HG03354 (cell line): ENCODE results near the gene SEPTIN5.
"Not testable (repeated sequence)": the region's sequence is repeated elsewhere in the genome, so short reads cannot be mapped to it uniquely, and the experiment has no call there.

Source experiments
- ATAC-seq: cut with Tn5 transposase; IDR thresholded peaks from one replicate; pipeline ENCODE4 v1.9.1; 2021; ENCODE audit warnings: mild to moderate bottlenecking; ENCODE audit not compliant: unreplicated experiment, poor library complexity, severe bottlenecking

The SEPTIN5 gene

GRCh38 chr22:19718456-19719049 lies 4.2 kb downstream of the SEPTIN5 start:
- ATAC-seq = no peak

- no peak for ATAC-seq
Measured at GRCh38 chr22:19719050-19719482, 4.8 kb downstream of the SEPTIN5 start.

- ATAC-seq = no peak
Measured at GRCh38 chr22:19719488-19720021, 5.3 kb downstream of the SEPTIN5 start.

DNA sequence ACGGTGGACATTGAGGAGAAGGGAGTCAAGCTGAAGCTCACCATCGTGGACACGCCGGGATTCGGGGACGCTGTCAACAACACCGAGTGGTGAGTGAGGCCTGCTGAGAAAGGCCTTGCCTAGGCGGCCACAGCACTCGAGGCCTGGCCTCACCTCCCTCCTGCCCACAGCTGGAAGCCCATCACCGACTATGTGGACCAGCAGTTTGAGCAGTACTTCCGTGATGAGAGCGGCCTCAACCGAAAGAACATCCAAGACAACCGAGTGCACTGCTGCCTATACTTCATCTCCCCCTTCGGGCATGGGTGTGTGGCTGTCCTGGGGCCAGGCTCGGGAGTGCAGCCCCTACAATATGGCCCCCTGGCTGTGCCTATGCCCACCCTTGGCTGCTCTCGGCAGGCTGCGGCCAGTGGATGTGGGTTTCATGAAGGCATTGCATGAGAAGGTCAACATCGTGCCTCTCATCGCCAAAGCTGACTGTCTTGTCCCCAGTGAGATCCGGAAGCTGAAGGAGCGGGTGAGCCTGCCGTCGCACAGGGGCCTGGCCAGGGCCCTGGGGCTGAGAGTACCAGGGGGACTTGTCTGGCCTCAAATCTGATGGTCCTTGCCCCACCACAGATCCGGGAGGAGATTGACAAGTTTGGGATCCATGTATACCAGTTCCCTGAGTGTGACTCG lies 6.0 kb downstream of the SEPTIN5 start:
- ATAC-seq = no peak

DNA sequence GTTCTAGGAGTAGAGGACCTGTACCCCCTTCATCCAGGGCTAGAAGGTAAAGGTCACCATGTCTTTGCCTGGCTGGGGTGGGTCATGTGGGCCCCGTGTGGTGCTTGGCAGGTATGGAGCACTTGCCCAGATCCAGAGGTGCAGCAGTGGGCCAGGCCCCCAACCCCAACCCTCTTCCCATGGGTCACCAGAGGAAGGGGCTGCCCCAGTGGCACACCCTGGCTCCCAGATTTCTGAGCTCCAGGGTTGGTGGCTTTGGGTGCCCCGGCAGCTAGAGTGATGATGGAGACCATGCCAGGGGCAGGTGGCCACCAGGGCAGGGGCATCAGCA lies 6.7 kb downstream of the SEPTIN5 start:
- no peak for ATAC-seq

DNA sequence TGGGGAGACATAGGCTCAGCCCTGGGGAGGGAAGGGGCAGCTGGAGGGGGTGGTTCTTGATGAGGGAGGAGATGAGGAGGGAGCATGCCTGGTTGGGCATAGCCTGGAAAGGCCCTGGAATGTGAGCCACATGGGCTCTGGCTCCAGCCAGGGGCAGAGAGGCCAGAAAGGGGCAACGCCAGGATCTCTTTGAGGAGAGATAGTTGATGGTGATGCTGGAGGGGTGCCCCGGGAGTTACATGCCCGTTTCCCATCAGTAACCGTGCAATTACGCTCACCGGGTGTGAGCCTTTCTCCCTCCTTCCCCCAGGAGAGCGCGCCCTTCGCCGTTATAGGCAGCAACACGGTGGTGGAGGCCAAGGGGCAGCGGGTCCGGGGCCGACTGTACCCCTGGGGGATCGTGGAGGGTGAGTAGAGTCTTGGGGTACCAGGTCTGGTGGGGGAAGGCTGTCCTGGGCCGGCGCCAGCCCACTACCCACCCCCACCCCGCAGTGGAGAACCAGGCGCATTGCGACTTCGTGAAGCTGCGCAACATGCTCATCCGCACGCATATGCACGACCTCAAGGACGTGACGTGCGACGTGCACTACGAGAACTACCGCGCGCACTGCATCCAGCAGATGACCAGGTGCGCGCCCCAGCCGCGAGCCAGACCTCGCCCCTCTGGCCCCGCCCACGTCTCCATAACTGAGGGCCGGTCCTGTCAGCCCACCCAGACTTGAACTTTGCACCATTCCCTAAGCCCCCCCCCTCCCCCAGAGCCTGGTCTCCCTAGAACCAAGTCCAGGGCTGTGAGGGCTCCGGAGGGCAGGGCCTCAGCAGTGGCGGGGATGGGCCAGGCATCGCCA lies 7.3 kb downstream of the SEPTIN5 start:
- ATAC-seq = no peak

- no peak for ATAC-seq
Measured at GRCh38 chr22:19722178-19722981, 8.1 kb downstream of the SEPTIN5 start.

GRCh38 chr22:19722982-19723231 lies 8.6 kb downstream of the SEPTIN5 start:
- no peak for ATAC-seq

DNA sequence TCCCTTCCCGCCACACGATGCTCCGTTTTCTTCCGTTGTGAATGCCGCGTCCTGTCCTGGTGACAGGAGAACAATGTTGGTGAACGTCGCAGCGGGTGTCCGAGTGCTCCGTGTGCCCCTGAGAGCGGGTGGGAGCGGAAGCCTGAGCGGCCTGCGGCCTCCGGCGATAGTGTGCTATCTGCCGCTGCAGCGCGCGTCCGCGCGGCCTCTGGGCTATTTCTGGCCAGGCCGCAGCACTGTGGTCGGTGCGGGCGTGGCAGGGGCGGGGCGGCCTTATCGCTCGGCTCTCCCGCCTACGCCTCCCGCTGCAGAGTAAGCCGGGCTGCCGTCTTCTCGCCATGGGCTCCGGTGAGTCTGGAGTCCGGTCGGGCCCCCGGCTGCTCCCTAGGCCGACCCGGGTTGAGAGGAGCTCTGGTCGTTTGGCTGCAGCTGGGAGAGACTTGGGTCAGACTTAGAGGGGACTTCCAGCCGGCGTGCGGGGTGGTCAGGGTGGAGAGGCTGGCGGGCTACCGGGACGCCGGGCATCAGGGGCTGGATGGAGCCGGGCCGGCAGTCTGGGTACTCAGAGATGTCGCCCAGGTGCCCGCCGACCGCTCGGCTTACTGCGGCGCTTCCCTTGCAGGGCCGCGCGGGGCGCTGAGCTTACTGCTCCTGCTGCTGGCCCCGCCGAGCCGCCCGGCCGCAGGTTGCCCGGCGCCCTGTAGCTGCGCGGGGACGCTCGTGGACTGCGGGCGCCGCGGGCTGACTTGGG lies 9.1 kb downstream of the SEPTIN5 start, which contains the start of gene GP1BB:
Gene GP1BB, plus strand, starts transcription at position 308 of the 751 bp plus-strand sequence. Its CDS starts 31 bp downstream, at position 339.
- ATAC-seq = no peak

- ATAC-seq = no peak
Measured at GRCh38 chr22:19723983-19724827, 9.9 kb downstream of the SEPTIN5 start.

- ATAC-seq = no peak
Measured at GRCh38 chr22:19724927-19725661, 10.8 kb downstream of the SEPTIN5 start.

- ATAC-seq = not testable (repeated sequence)
Measured at GRCh38 chr22:19726064-19726788, 11.9 kb downstream of the SEPTIN5 start.

DNA sequence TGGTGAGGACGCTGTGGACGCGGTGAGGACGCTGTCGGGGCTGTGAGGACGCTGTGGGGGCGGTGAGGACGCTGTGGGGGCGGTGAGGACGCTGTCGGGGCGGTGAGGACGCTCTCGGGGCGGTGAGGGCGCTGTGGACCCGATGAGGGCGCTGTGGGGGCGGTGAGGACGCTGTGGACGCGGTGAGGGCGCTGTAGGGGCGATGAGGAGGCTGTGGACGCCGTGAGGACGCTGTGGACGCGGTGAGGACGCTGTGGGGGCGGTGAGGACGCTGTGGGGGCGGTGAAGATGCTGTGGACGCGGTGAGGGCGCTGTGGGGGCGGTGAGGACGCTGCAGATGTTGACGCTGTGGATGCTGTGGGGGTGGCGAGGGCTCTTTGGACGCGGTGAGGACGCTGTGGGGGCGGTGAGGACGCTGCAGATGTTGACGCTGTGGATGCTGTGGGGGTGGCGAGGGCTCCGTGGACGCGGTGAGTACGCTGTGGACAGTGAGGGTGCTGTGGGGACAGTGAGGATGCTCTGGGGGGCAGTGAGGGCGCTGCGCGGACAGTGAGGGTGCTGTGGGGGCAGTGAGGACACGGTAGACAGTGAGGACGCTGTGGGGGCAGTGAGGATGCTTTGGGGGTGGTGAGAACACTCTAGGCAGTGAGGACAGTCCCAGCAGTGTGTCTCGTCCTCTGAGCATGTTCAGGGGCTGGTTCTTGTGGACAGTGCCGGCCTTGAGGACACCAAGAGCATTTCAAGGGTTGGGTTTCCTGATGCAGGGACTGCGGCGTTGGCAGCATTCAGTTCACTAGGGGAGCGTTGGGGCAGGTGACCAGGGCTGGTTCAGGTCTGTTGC lies 13.2 kb downstream of the SEPTIN5 start:
- no peak for ATAC-seq

DNA sequence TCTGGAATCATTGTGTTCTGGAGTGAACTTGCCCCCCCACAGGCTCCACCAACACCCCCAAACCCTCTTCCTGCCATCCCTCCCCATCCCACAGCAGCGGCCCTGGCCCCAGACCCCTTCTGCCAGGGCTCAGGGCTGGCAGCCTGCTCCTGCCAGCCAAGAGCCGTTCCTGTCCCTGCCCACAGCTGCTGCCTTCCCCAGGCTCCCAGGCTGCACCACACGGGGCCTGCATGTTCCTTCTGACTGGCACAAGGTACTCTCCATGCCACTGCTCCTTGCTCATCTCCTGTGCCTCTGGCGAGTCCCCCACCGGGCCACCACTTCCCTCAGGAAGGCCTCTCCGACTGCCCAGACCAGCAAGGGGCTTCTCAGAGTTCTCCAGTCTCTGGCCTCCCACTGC lies 14.0 kb downstream of the SEPTIN5 start:
- ATAC-seq = no peak

DNA sequence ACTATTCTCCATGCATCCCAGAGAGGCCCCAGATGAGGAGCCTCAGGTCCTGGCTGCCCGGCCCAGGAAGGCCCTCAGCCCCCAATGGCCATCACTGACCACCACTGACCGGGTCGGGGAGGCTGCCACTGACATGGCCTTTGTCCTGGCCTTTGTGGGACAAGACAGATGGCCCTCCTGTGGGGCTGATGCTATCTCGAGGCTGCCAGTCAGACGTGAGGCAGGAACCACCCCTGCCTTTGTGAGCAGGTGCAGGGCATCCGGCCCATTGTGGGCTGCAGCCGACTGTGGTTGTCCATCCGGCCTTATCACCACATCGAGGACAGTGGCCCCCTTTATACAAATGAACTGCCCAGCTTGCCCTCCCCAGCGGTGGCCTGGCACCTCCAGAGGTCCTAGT lies 14.5 kb downstream of the SEPTIN5 start:
- ATAC-seq = no peak

DNA sequence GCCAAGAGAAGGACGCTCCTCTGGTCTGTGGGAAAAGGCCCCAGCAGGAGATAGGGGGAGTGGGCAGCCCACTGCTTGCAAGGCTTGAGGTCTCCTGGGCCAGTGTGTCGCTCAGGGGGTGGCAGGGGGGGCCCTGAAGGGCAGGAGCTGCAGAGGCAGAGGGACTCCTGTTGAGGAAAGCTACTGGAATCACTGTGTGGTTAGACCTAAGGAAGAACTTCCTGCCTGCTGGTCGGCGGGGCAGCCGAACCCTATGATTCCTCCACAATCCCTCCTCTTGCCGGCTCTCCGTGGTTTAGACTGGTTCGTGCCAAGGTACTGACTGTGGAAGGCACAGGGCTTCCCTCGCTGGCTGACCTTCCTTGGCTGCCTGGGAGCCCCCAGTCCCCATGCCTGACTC lies 15.2 kb downstream of the SEPTIN5 start:
- ATAC-seq = no peak
